AG04450 (cell line): ENCODE results near the gene CNIH3. TPM values are rescaled to one million over a fixed set of nuclear protein-coding genes. Genes with fewer than 3 reads are reported as not detected.

Source experiments
- CTCF ChIA-PET: fragments of 300-600, 350-600 bp; formaldehyde crosslinking; extraction: SDS; loops from one replicate; lab custom pipeline; 2022; ENCODE audit warnings: antibody characterized with exemption, inconsistent platforms; lab: Charles Lee
- POLR2A ChIA-PET: fragments of 350-600 bp; formaldehyde crosslinking; extraction: SDS; loops from one replicate; lab custom pipeline; 2021; ENCODE audit warnings: antibody characterized with exemption, inconsistent platforms; lab: Yijun Ruan, JAX
- DNase-seq: peaks from one replicate; pipeline ENCODE4 v3.0.0-alpha.2; 2011; ENCODE audit warnings: low read depth, low spot score
- H3K27ac ChIP-seq: one replicate; pipeline ENCODE4 v1.5.1; 2012; ENCODE audit warnings: low read depth, low read length, control low read depth
- H3K27me3 ChIP-seq: one replicate; pipeline ENCODE4 v1.6.0; 2012; ENCODE audit warnings: low read length; ENCODE audit not compliant: control insufficient read depth, insufficient read depth
- H3K4me3 ChIP-seq: 2 replicates; pipeline ENCODE4 v1.5.1; 2011; ENCODE audit warnings: mild to moderate bottlenecking, low read depth, low read length, control low read depth
- H3K9me3 ChIP-seq: 2 replicates; pipeline ENCODE4 v1.5.1; 2012; ENCODE audit warnings: low read length; ENCODE audit not compliant: control insufficient read depth, insufficient read depth
- polyA plus RNA-seq: library from polyadenylated mRNA; depleted of rRNA; stranded (reverse); fragments of >200 nt; gene quantifications from 2 replicates; pipeline ENCODE4 v1.2.3, GENCODE V29; 2011
- TF ChIP-seq, protein P1 (sequence below): IDR thresholded peaks from 2 replicates; pipeline ENCODE4 v1.5.1; 2011; ENCODE audit warnings: low read depth, low read length, control low read depth, inconsistent platforms

The CNIH3 gene
- polyA plus RNA-seq, 1 experiment = 6.5 TPM

DNA sequence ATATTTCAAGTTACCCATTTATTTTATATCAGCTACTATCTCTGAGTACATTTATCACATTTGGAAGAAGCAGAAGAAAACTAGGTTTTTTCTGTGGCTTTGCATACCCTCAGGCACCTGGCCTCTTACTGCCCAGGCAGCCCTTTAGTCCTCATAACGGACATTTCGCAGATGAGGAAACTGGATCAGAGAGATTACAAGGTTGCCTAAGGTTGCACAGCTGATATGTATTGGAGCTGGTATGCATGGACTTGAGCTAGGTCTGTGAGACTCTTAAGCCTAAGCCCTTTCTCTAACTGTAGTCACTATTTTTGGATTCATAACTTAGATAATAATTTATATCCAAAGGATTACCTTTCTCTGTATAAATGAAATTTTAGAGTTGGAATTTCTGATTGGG is 4.0 kb downstream of the CNIH3 start:
- no peak overlapping the region for H3K27ac ChIP-seq
- TF ChIP-seq, protein P1, sequence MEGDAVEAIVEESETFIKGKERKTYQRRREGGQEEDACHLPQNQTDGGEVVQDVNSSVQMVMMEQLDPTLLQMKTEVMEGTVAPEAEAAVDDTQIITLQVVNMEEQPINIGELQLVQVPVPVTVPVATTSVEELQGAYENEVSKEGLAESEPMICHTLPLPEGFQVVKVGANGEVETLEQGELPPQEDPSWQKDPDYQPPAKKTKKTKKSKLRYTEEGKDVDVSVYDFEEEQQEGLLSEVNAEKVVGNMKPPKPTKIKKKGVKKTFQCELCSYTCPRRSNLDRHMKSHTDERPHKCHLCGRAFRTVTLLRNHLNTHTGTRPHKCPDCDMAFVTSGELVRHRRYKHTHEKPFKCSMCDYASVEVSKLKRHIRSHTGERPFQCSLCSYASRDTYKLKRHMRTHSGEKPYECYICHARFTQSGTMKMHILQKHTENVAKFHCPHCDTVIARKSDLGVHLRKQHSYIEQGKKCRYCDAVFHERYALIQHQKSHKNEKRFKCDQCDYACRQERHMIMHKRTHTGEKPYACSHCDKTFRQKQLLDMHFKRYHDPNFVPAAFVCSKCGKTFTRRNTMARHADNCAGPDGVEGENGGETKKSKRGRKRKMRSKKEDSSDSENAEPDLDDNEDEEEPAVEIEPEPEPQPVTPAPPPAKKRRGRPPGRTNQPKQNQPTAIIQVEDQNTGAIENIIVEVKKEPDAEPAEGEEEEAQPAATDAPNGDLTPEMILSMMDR = no peak

DNA sequence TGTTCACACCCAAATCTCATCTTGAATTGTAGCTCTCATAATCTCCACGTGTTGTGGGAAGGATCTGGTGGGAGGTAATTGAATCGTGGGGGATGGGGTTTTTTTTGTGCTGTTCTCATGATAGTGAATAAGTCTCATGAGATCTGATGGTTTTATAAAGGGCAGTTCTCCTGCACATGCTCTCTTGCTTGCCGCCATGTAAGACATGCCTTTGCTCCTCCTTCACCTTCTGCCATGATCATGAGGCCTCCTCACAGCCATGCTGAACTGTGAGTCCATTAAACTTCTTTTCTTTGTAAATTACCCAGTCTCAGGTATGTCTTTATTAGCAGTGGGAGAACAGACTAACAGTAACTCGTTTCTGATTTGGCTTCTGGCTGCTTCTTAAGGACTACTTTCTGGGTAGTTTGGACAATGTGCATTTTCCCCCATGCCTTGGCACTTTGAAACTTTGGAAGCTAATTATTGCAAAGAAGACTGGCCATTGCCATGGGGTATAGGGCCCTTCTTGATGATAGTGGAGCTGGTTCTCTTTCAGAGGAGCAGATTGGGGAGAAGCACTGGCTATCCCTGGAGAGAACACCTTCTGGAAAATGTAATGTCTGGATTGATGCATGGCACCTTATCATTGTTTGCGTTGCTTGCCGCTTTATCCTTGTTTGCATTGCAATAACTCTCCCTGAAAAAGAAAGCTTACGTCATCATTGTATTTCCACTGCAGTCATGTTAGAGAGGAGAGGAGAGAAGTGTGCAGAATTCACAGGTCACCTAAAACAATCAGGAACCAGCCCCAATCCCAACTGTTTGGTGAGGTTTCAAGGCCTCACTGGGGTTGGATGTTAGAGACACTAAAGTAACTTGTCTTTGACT is 5.9 kb downstream of the CNIH3 start:
- no peak for DNase-seq
- TF ChIP-seq, protein P1 = no peak
- ChIA-PET POLR2A (no interaction called here), CTCF (interaction anchor here (1.4 to 2.8 kb wide), 3 partner anchors 22 to 301 kb away, joined by 8 to 15 read pairs (median 8); no protein-coding TSS in a partner anchor)
- Histone ChIP-seq H3K27ac (no peak overlapping the region), H3K4me3 (no peak overlapping the region), H3K27me3 (peaks cover 15% of the 10 kb centered on the region), H3K9me3 (peaks cover 2% of the 10 kb centered on the region)

More for the DNA sequence above, 4.0 kb downstream of the CNIH3 start:
- no peak for DNase-seq
- H3K4me3 ChIP-seq = no peak overlapping the region
- CTCF ChIA-PET = interaction anchor here (1.2 kb wide), 1 partner anchor 25 kb away, joined by 3 read pairs; no protein-coding TSS in a partner anchor
- peaks cover 2% of the 10 kb centered on the region for H3K9me3 ChIP-seq
- POLR2A ChIA-PET = no interaction called here
- peaks cover 19% of the 10 kb centered on the region for H3K27me3 ChIP-seq

DNA sequence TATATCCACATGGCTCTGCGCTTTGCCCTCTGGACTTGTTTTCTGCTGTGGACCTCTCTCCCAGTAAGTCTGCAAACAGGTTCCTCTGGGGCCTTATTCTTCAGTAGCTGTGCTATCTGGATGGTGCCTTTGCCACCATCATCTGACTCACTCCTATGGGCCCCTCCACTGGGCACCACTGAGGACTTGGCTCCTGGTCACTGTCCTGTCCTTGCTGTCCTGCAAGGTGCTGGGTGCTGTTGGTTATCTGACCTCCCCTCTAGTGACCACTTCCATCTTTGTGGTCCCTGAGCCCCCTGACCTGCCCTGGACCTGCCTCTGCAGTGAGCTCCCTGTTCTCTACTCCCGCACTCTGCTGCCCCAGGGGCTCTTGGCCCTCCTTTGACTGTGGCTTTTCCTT is 6.7 kb downstream of the CNIH3 start:
- Histone ChIP-seq H3K9me3 (peaks cover 2% of the 10 kb centered on the region; the same call in 1 of the 2 replicates), H3K4me3 (no peak overlapping the region), H3K27me3 (peaks cover 8% of the 10 kb centered on the region), H3K27ac (peak overlapping the region; percentile 31)
- ChIA-PET POLR2A (no interaction called here), CTCF (interaction anchor here (1.4 to 2.8 kb wide), 3 partner anchors 22 to 300 kb away, joined by 8 to 15 read pairs (median 8); no protein-coding TSS in a partner anchor)
- TF ChIP-seq, protein P1 = no peak
- no peak for DNase-seq

DNA sequence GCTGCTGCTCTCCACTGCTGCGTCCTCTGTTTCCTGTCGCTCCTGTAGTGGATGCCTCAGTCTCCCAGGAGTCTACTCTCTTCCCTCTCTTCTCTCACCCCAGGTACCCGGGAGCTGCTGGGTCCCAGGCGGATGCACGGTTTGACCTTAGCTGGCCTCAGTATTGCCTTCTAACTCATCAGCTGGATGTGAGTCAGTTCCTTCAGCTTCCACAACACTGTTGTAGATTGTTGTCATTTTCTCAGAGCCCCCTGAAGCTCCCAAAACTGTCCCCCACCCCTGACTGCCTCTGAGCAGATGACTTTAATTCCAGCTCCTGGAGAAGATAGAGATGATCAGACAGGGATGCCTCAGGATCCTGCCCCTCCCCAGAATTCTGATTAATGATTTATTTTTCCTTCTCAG is 7.2 kb downstream of the CNIH3 start:
- no peak for DNase-seq
- TF ChIP-seq, protein P1 = no peak
- POLR2A ChIA-PET = interaction anchor here (1.1 kb wide), 1 partner anchor 9 kb away, joined by 3 read pairs; no protein-coding TSS in a partner anchor
- CTCF ChIA-PET = interaction anchor here (1.6 to 2.8 kb wide), 2 partner anchors 110 to 299 kb away, joined by 8 to 15 read pairs; no protein-coding TSS in a partner anchor
- H3K4me3 ChIP-seq = no peak overlapping the region
- peak overlapping the region; percentile 90 for H3K27ac ChIP-seq
- peaks cover 3% of the 10 kb centered on the region for H3K27me3 ChIP-seq
- peaks cover 2% of the 10 kb centered on the region; the same call in 1 of the 2 replicates for H3K9me3 ChIP-seq
